DOHH2 (cell line): Measurements from ENCODE around the gene NFATC3.

Experiments used
- H3F3A ChIP-seq: fragments of 200-600 bp; sonication (generic), shearing (Covaris generic); 2 replicates; pipeline ENCODE4 v1.6.0; 2016; ENCODE audit warnings: antibody characterized with exemption, mild to moderate bottlenecking; ENCODE audit not compliant: control insufficient read depth, insufficient read depth
- H3K27ac ChIP-seq: fragments of 200-600 bp; sonication (generic); 2 replicates; pipeline ENCODE4 v1.5.1; 2014; ENCODE audit warnings: low read depth, mild to moderate bottlenecking, low read length, moderate library complexity
- H3K27me3 ChIP-seq: fragments of 200-600 bp; sonication (generic); 2 replicates; pipeline ENCODE4 v1.6.1; 2014; ENCODE audit warnings: mild to moderate bottlenecking, low read length, mixed read lengths; ENCODE audit not compliant: control insufficient read depth
- H3K36me3 ChIP-seq: fragments of 200-600 bp; sonication (generic); 2 replicates; pipeline ENCODE4 v1.6.1; 2014; ENCODE audit warnings: mild to moderate bottlenecking, low read length, moderate library complexity, mixed read lengths; ENCODE audit not compliant: control insufficient read depth
- H3K4me1 ChIP-seq: fragments of 200-600 bp; sonication (generic); 2 replicates; pipeline ENCODE4 v1.6.1; 2014; ENCODE audit warnings: mild to moderate bottlenecking, low read length, mixed read lengths; ENCODE audit not compliant: control insufficient read depth
- H3K4me2 ChIP-seq: fragments of 200-600 bp; sonication (generic); 2 replicates; pipeline ENCODE4 v1.6.0; 2014; ENCODE audit warnings: mild to moderate bottlenecking, low read length, moderate library complexity
- H3K4me3 ChIP-seq: fragments of 200-600 bp; sonication (generic); 2 replicates; pipeline ENCODE4 v1.5.1; 2014; ENCODE audit warnings: mild to moderate bottlenecking, low read length, mixed read lengths
- H3K79me2 ChIP-seq: fragments of 200-600 bp; sonication (generic); 2 replicates; pipeline ENCODE4 v1.6.1; 2014; ENCODE audit warnings: mild to moderate bottlenecking, low read length, mixed read lengths; ENCODE audit not compliant: control insufficient read depth
- H3K9me2 ChIP-seq: fragments of 200-600 bp; sonication (generic); replicated peaks from 2 replicates; pipeline ENCODE4 v1.6.1; 2014; ENCODE audit warnings: mild to moderate bottlenecking, low read length, mixed read lengths; ENCODE audit not compliant: control insufficient read depth
- H3K9me3 ChIP-seq: fragments of 200-600 bp; sonication (generic); 2 replicates; pipeline ENCODE4 v1.6.1; 2014; ENCODE audit warnings: antibody characterized with exemption, low read length, mixed read lengths; ENCODE audit not compliant: control insufficient read depth, insufficient read depth
- H4K20me1 ChIP-seq: fragments of 200-600 bp; sonication (generic); 2 replicates; pipeline ENCODE4 v1.6.0; 2014; ENCODE audit warnings: low read depth, mild to moderate bottlenecking, antibody characterized with exemption, low read length, moderate library complexity; ENCODE audit not compliant: control insufficient read depth, insufficient read depth
- CTCF ChIP-seq: fragments of 200-600 bp; sonication (generic); IDR thresholded peaks from one replicate; pipeline ENCODE4 v1.5.1; 2014; ENCODE audit warnings: antibody characterized with exemption, mild to moderate bottlenecking, low read depth, low read length; ENCODE audit not compliant: poor library complexity, severe bottlenecking
- EZH2phosphoT487 ChIP-seq: fragments of 200-600 bp; sonication (generic); IDR thresholded peaks from 2 replicates; pipeline ENCODE4 v1.6.1; 2017; ENCODE audit warnings: borderline replicate concordance, mild to moderate bottlenecking, antibody characterized with exemption, low read length, moderate library complexity, mixed read lengths

The NFATC3 gene

GRCh38 chr16:68269793-68270192, 184.6 kb downstream of the NFATC3 start:
- no peak overlapping the region for H3K27ac ChIP-seq
- no peak overlapping the region for H3K4me2 ChIP-seq
- H3F3A ChIP-seq: 0 out of 2 replicates have a peak, but pooled peaks cover 4% of the 10 kb centered on the region

GRCh38 chr16:68270353-68270752, 185.2 kb downstream of the NFATC3 start:
- Histone ChIP-seq H3K36me3 (peaks cover 72% of the 10 kb centered on the region), H3K4me3 (no peak overlapping the region), H3K9me3 (no peaks in the 10 kb centered on the region), H3F3A (no peaks in the 10 kb centered on the region), H4K20me1 (0 out of 2 replicates have a peak, but pooled peaks cover 2% of the 10 kb centered on the region), H3K79me2 (peaks cover 99% of the 10 kb centered on the region), H3K4me2 (no peak overlapping the region), H3K27me3 (no peaks in the 10 kb centered on the region), H3K9me2 (no peaks in the 10 kb centered on the region), H3K4me1 (peaks cover 50% of the 10 kb centered on the region), H3K27ac (no peak overlapping the region)
- TF ChIP-seq CTCF (no peak), EZH2phosphoT487 (no peak)

More at GRCh38 chr16:68269793-68270192, 184.6 kb downstream of the NFATC3 start:
- Histone ChIP-seq H3K4me3 (no peak overlapping the region), H3K4me1 (peaks cover 45% of the 10 kb centered on the region), H4K20me1 (0 out of 2 replicates have a peak, but pooled peaks cover 2% of the 10 kb centered on the region), H3K36me3 (peaks cover 71% of the 10 kb centered on the region), H3K27me3 (no peaks in the 10 kb centered on the region), H3K79me2 (peaks cover 100% of the 10 kb centered on the region), H3K9me3 (no peaks in the 10 kb centered on the region), H3K9me2 (no peaks in the 10 kb centered on the region)
- TF ChIP-seq CTCF: no peak
- no peak for TF ChIP-seq EZH2phosphoT487

GRCh38 chr16:68272507-68273209, 187.5 kb downstream of the NFATC3 start:
- no peaks in the 10 kb centered on the region for H3K27me3 ChIP-seq
- H3F3A ChIP-seq: peaks cover 6% of the 10 kb centered on the region; the same call in 1 of the 2 replicates
- 0 out of 2 replicates have a peak, but pooled peaks cover 2% of the 10 kb centered on the region for H4K20me1 ChIP-seq
- no peaks in the 10 kb centered on the region for H3K9me3 ChIP-seq
- H3K36me3 ChIP-seq: peaks cover 77% of the 10 kb centered on the region
- H3K79me2 ChIP-seq: peaks cover 91% of the 10 kb centered on the region
- H3K4me3 ChIP-seq: no peak overlapping the region
- peaks cover 52% of the 10 kb centered on the region for H3K4me1 ChIP-seq
- TF ChIP-seq CTCF (no peak), EZH2phosphoT487 (no peak)
- 0 out of 2 replicates have a peak overlapping the region, but pooled peaks have one; percentile 4 for H3K27ac ChIP-seq
- no peaks in the 10 kb centered on the region for H3K9me2 ChIP-seq
- H3K4me2 ChIP-seq: peak overlapping the region; percentile 17
